SU-DHL-6 (cell line): ENCODE data around the gene NOL7.

Experiments
- EZH2phosphoT487 ChIP-seq: fragments of 200-600 bp; sonication (generic), shearing (Covaris generic); conservative IDR thresholded peaks from 2 replicates; pipeline ENCODE4 v1.6.1; 2018; ENCODE audit warnings: mild to moderate bottlenecking, antibody characterized with exemption, low read length, moderate library complexity, mixed read lengths
- TF ChIP-seq, protein P1 (sequence below): fragments of 200-600 bp; sonication (generic); IDR thresholded peaks from one replicate; pipeline ENCODE4 v1.5.1; 2017; ENCODE audit warnings: antibody characterized with exemption, mild to moderate bottlenecking, low read length, moderate library complexity; ENCODE audit not compliant: insufficient read depth, poor library complexity, severe bottlenecking

DNA sequence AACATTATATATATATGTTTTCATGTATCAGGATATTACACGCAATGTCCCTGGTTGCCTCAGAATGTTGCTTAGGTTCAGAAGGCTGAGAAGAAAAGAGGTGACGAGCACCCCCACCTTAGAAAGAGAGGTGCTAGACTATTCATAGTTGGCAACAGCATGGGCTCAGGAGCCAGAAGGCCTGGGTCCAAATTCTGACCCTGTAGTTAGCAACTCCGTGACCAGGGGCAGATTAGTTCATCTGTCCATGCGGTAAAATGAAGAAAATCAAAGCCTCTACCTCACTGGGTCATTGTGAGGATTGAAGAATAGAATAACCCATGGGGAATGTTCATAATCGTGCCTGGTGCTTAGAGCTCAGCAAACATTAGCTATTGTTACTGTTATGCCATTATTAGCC is 46.2 kb upstream of the NOL7 start:
- TF ChIP-seq, protein P1, sequence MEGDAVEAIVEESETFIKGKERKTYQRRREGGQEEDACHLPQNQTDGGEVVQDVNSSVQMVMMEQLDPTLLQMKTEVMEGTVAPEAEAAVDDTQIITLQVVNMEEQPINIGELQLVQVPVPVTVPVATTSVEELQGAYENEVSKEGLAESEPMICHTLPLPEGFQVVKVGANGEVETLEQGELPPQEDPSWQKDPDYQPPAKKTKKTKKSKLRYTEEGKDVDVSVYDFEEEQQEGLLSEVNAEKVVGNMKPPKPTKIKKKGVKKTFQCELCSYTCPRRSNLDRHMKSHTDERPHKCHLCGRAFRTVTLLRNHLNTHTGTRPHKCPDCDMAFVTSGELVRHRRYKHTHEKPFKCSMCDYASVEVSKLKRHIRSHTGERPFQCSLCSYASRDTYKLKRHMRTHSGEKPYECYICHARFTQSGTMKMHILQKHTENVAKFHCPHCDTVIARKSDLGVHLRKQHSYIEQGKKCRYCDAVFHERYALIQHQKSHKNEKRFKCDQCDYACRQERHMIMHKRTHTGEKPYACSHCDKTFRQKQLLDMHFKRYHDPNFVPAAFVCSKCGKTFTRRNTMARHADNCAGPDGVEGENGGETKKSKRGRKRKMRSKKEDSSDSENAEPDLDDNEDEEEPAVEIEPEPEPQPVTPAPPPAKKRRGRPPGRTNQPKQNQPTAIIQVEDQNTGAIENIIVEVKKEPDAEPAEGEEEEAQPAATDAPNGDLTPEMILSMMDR, result no peak
- TF ChIP-seq EZH2phosphoT487, result no peak
